Thyroid gland (tissue), 4 donors: ENCODE results near the gene GAS6. TPM values are rescaled to one million over a fixed set of nuclear protein-coding genes. Genes with fewer than 3 reads are reported as not detected.

Source experiments
- DNase-seq, 2 donors: peaks; one replicate each; pipeline ENCODE4 v3.0.0-alpha.2; 2019
- H3K27ac ChIP-seq, 3 donors: fragments of 200-600 bp; sonication (generic); 1 replicate in 2 of 3; 2 replicates in 1 of 3; pipeline ENCODE4 v1.5.1; 2016 to 2019; ENCODE audit warnings: mild to moderate bottlenecking in 1 of 3, moderate library complexity in 1 of 3
- H3K27me3 ChIP-seq: fragments of 200-600 bp; sonication (generic); one replicate; pipeline ENCODE4 v1.5.1; 2019
- H3K36me3 ChIP-seq, 2 donors: fragments of 200-600 bp; sonication (generic); one replicate each; pipeline ENCODE4 v1.5.1; 2016 to 2019
- H3K4me1 ChIP-seq, 2 donors: fragments of 200-600 bp; sonication (generic); one replicate each; pipeline ENCODE4 v1.5.1; 2017 to 2019
- H3K4me3 ChIP-seq, 3 donors: fragments of 200-600 bp; sonication (generic); replicated peaks in 1 of 3; 1 replicate in 2 of 3; 2 replicates in 1 of 3; pipeline ENCODE4 v1.5.1; 2016; ENCODE audit warnings: mild to moderate bottlenecking in 1 of 3
- H3K9me3 ChIP-seq: fragments of 200-600 bp; sonication (generic); one replicate; pipeline ENCODE4 v1.5.1; 2017
- POLR2A ChIP-seq, 2 donors: fragments of 450-650 bp; IDR thresholded peaks; one replicate each; pipeline ENCODE4 v1.6.1; 2017; ENCODE audit warnings: antibody characterized with exemption in 2 of 2, mild to moderate bottlenecking in 2 of 2, moderate library complexity in 1 of 2
- WGBS, 2 donors: methylation state at CpG; one replicate each; pipeline ENCODE4 v1.1.5; 2017; 5-methylcytosine and 5-hydroxymethylcytosine counted together
- intact Hi-C: fragments of 100-400 bp; cut with DNase I; formaldehyde crosslinking; loops from one replicate; pipeline ENCODE4 v1.15.1; 2023
- total RNA-seq, 4 donors: library from RNA; depleted of rRNA; stranded (reverse); fragments of >200 nt; gene quantifications; one replicate each; pipeline ENCODE4 v1.2.3, GENCODE V29; 2016
- TF ChIP-seq, protein P1 (sequence below), 6 experiments: fragments of 200-600 bp in 3 of 6; fragments of 450-650 bp in 3 of 6; sonication (generic) in 3 of 6; IDR thresholded peaks; one replicate each; pipeline ENCODE4 v1.5.1; 2016 to 2019; ENCODE audit warnings: antibody characterized with exemption in 6 of 6, mild to moderate bottlenecking in 2 of 6, inconsistent platforms in 1 of 6, moderate library complexity in 1 of 6

Gene GAS6
- total RNA-seq, 4 donors from 2014 or later, result 145 to 197 (median 173) TPM

GRCh38 chr13:113819341-113819730, 44.5 kb downstream of the GAS6 start:
- WGBS, 2 donors, result 91 to 93% methylated on average over 6 to 10 of the region's 13 CpGs
- Histone ChIP-seq H3K4me1 (peaks cover 36 to 64% of the 10 kb centered on the region in 2 donors), H3K36me3 (peaks cover 12 to 13% of the 10 kb centered on the region in 2 donors), H3K9me3 (no peaks in the 10 kb centered on the region), H3K4me3 (no peak overlapping the region), H3K27me3 (no peaks in the 10 kb centered on the region), H3K27ac (no peak overlapping the region)
- no peak for TF ChIP-seq POLR2A (IDR thresholded peaks at IDR 0.05)
- TF ChIP-seq, protein P1, sequence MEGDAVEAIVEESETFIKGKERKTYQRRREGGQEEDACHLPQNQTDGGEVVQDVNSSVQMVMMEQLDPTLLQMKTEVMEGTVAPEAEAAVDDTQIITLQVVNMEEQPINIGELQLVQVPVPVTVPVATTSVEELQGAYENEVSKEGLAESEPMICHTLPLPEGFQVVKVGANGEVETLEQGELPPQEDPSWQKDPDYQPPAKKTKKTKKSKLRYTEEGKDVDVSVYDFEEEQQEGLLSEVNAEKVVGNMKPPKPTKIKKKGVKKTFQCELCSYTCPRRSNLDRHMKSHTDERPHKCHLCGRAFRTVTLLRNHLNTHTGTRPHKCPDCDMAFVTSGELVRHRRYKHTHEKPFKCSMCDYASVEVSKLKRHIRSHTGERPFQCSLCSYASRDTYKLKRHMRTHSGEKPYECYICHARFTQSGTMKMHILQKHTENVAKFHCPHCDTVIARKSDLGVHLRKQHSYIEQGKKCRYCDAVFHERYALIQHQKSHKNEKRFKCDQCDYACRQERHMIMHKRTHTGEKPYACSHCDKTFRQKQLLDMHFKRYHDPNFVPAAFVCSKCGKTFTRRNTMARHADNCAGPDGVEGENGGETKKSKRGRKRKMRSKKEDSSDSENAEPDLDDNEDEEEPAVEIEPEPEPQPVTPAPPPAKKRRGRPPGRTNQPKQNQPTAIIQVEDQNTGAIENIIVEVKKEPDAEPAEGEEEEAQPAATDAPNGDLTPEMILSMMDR (IDR thresholded peaks at IDR 0.05), result no peak
- intact Hi-C loops, result loop anchor here (5.0 kb wide), 2 partner anchors 128 to 408 kb away; no protein-coding TSS in a partner anchor
- no peak for DNase-seq

- DNase-seq, result no peak
- 89 to 90% methylated on average over 5 to 11 of the region's 26 CpGs for WGBS, 2 donors
- TF ChIP-seq POLR2A (IDR thresholded peaks at IDR 0.05), result no peak
- TF ChIP-seq, protein P1 (IDR thresholded peaks at IDR 0.05), result no peak
- Histone ChIP-seq H3K27ac (peak overlapping the region in 2 of 3 donors; percentile 42 to 71), H3K27me3 (no peaks in the 10 kb centered on the region), H3K9me3 (no peaks in the 10 kb centered on the region), H3K4me1 (peaks cover 41 to 69% of the 10 kb centered on the region in 2 donors), H3K36me3 (peaks cover 12% of the 10 kb centered on the region in 2 donors), H3K4me3 (no peak overlapping the region)
- intact Hi-C loops, result loop anchor here (5.0 kb wide), 2 partner anchors 129 to 409 kb away; no protein-coding TSS in a partner anchor
These were observed 45.1 kb downstream of the GAS6 start for GRCh38 chr13:113818700-113819295.

GRCh38 chr13:113817860-113818691, 45.8 kb downstream of the GAS6 start:
- peak in 1 of 2 donors; percentile 38 for TF ChIP-seq POLR2A (IDR thresholded peaks at IDR 0.05)
- TF ChIP-seq, protein P1 (IDR thresholded peaks at IDR 0.05), result no peak
- Histone ChIP-seq H3K36me3 (peaks cover 5 to 11% of the 10 kb centered on the region in 2 donors), H3K9me3 (no peaks in the 10 kb centered on the region), H3K27me3 (no peaks in the 10 kb centered on the region), H3K4me1 (peaks cover 42 to 74% of the 10 kb centered on the region in 2 donors), H3K4me3 (no peak overlapping the region), H3K27ac (peak overlapping the region; percentile 42 to 92 (median 71))
- intact Hi-C loops, result loop anchor here (5.0 kb wide), 2 partner anchors 129 to 409 kb away; no protein-coding TSS in a partner anchor
- WGBS, 2 donors, result 72 to 78% methylated on average over 11 to 25 of the region's 60 CpGs
- peak in 1 of 2 donors; percentile 26 for DNase-seq

DNA sequence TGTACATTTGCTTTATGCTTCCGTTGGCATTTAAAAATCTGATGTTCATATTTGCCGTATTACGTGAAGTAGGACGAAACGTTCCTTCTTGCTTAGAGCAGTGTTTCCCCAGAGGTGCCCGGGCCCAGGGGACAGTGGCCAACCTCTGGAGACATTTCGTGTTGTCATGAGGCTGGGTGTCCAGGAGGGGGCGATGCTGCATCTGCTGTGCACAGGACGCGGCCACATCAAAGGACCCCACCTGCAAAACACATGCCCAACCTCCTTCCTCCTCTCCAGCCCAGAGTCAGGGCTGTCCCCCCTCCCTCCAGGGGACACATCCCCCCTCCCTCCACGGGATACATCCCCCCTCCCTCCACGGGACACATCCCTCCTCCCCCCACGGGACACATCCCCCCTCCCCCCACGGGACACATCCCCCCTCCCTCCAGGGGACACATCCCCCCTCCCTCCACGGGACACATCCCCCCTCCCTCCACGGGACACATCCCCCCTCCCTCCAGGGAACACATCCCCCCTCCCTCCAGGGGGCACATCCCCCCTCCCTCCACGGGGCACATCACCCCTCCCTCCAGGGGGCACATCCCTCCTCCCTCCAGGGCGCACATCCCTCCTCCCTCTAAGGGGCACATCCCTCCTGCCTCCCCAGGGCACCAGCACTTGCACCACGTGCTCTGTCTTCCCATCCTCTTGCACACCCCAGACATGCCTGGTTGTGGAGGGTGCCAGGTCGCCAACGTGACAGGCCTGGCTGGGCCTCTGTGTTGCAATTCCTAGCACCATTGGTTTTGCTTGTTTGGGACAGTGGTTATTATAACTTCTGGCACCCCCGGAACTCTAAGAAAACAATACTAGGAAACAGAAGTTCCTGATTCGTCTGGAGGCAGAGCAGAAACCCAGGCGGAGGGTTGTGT, 46.7 kb downstream of the GAS6 start:
- intact Hi-C loops, result loop anchor here (5.0 kb wide), 2 partner anchors 130 to 410 kb away; no protein-coding TSS in a partner anchor
- Histone ChIP-seq H3K36me3 (peaks cover 0 to 3% of the 10 kb centered on the region in 2 donors), H3K4me1 (peaks cover 42 to 71% of the 10 kb centered on the region in 2 donors), H3K4me3 (no peak overlapping the region), H3K9me3 (no peaks in the 10 kb centered on the region), H3K27me3 (no peaks in the 10 kb centered on the region), H3K27ac (peak overlapping the region in 2 of 3 donors; percentile 42 to 71)
- 10 to 11% methylated on average over 11 to 21 of the region's 24 CpGs for WGBS, 2 donors
- TF ChIP-seq POLR2A (IDR thresholded peaks at IDR 0.05), result no peak
- TF ChIP-seq, protein P1 (IDR thresholded peaks at IDR 0.05), result peak; percentile 45 to 94 (median 86)
- peak; percentile 96 to 97 for DNase-seq
